K562 (cell line): ENCODE data around the gene LOC101059915.

Source experiments
- ATAC-seq: fragments of 200-7000 bp; cut with Tn5 transposase; 3 replicates; pipeline ENCODE4 v1.9.1; 2020; ENCODE audit warnings: moderate library complexity
- BruUV-seq: library from RNA; stranded (reverse); fragments of 400-500 nt; replicated peaks from 2 replicates; lab custom pipeline; 2021; lab: Mats Ljungman, UMichigan
- CTCF ChIA-PET: fragments of 300-600 bp; formaldehyde crosslinking; extraction: SDS; loops from one replicate; lab custom pipeline; 2021; ENCODE audit warnings: low intra/inter-chr PET ratio; lab: Yijun Ruan, JAX
- POLR2A ChIA-PET: fragments of 300-600, 350-650 bp; sonication (Branson Sonifier 250); formaldehyde crosslinking; extraction: SDS; loops from one replicate; lab custom pipeline; 2021; ENCODE audit warnings: antibody characterized with exemption, inconsistent platforms; lab: Yijun Ruan, JAX
- DNase-seq, 4 experiments: peaks; one replicate each; pipeline versions ENCODE4 v3.0.0 to v3.0.0-alpha.2; 2011 to 2018; ENCODE audit warnings: low spot score in 3 of 4, mixed read lengths in 3 of 4; ENCODE audit errors: extremely low read depth in 1 of 4
- FAIRE-seq: peaks from 2 replicates; lab custom pipeline; 2011; peaks lifted over from hg19 to GRCh38; lab: Jason Lieb, UNC
- H2AFZ ChIP-seq: 2 replicates; pipeline ENCODE4 v1.6.0; 2011; ENCODE audit warnings: low read depth, low read length, control low read depth, inconsistent platforms
- H3K27ac ChIP-seq: fragments of 200-600 bp; 3 replicates; pipeline ENCODE4 v1.8.0; 2011; ENCODE audit warnings: low read depth, mild to moderate bottlenecking, control low read depth, inconsistent platforms, low read length, moderate library complexity, mixed read lengths; ENCODE audit errors: extremely low read depth
- H3K27me3 ChIP-seq, 2 experiments: fragments of 300-600 bp in 1 of 2; 2 replicates in 1 of 2; 3 replicates in 1 of 2; pipeline versions ENCODE4 v1.6.0 to v1.8.0; 2011; ENCODE audit warnings: inconsistent platforms in 2 of 2, low read length in 2 of 2, mild to moderate bottlenecking in 1 of 2, mixed read lengths in 1 of 2, moderate library complexity in 1 of 2; ENCODE audit not compliant: control insufficient read depth in 2 of 2, insufficient read depth in 2 of 2
- H3K36me3 ChIP-seq: fragments of 300-600 bp; 3 replicates; pipeline ENCODE4 v1.8.0; 2011; ENCODE audit warnings: mild to moderate bottlenecking, low read length, inconsistent platforms; ENCODE audit not compliant: control insufficient read depth, insufficient read depth
- H3K4me1 ChIP-seq, 2 experiments: fragments of 200-600 bp in 1 of 2; replicated peaks in 1 of 2; 2 replicates in 1 of 2; 3 replicates in 1 of 2; pipeline versions ENCODE4 v1.5.1 to v1.8.0; 2011; ENCODE audit warnings: inconsistent platforms in 2 of 2, low read length in 2 of 2, mild to moderate bottlenecking in 1 of 2, mixed read lengths in 1 of 2, moderate library complexity in 1 of 2; ENCODE audit not compliant: control insufficient read depth in 2 of 2, insufficient read depth in 2 of 2
- H3K4me2 ChIP-seq: 2 replicates; pipeline ENCODE4 v1.6.1; 2011; ENCODE audit warnings: low read length, control low read depth, inconsistent platforms, mixed read lengths; ENCODE audit not compliant: insufficient read depth
- H3K4me3 ChIP-seq: fragments of 200-600 bp; sonication (generic), shearing (Covaris generic); 2 replicates; pipeline ENCODE4 v1.5.1; 2016; ENCODE audit warnings: control low read depth, inconsistent platforms
- H3K79me2 ChIP-seq: fragments of 200-600 bp; 3 replicates; pipeline ENCODE4 v1.8.0; 2011; ENCODE audit warnings: low read length, inconsistent platforms; ENCODE audit not compliant: control insufficient read depth, insufficient read depth
- H3K9ac ChIP-seq, 2 experiments: 2 replicates each; pipeline versions ENCODE4 v1.6.0 to v1.6.1; 2011; ENCODE audit warnings: low read depth in 2 of 2, low read length in 2 of 2, control low read depth in 1 of 2, inconsistent platforms in 1 of 2, mild to moderate bottlenecking in 1 of 2, mixed read lengths in 1 of 2; ENCODE audit not compliant: insufficient read depth in 1 of 2
- H3K9me1 ChIP-seq: one replicate; pipeline ENCODE4 v1.6.0; 2011; ENCODE audit warnings: inconsistent platforms, mild to moderate bottlenecking, low read length, moderate library complexity; ENCODE audit not compliant: control insufficient read depth, insufficient read depth
- H3K9me3 ChIP-seq: replicated peaks from 2 replicates; pipeline ENCODE4 v1.5.1; 2011; ENCODE audit warnings: low read depth, low read length, inconsistent platforms; ENCODE audit not compliant: control insufficient read depth, insufficient read depth
- H4K20me1 ChIP-seq: replicated peaks from 2 replicates; pipeline ENCODE4 v1.6.1; 2011; ENCODE audit warnings: low read length, inconsistent platforms, mixed read lengths; ENCODE audit not compliant: control insufficient read depth, insufficient read depth
- NCOR1 ChIP-seq: fragments of 450-650 bp; IDR thresholded peaks from 2 replicates; pipeline ENCODE4 v1.6.1; 2016; ENCODE audit warnings: mild to moderate bottlenecking, moderate library complexity
- PCBP1 ChIP-seq: fragments of 200-400 bp; formaldehyde crosslinking; IDR thresholded peaks from 2 replicates; pipeline ENCODE4 v1.6.1; 2018; ENCODE audit warnings: mild to moderate bottlenecking, low read depth, low read length; ENCODE audit not compliant: poor library complexity, severe bottlenecking
- POLR3A ChIP-seq: IDR thresholded peaks from 2 replicates; pipeline ENCODE4 v1.6.1; 2011; ENCODE audit warnings: borderline replicate concordance, mild to moderate bottlenecking, moderate library complexity; ENCODE audit not compliant: insufficient read length, insufficient read depth; ENCODE audit errors: extremely low read depth
- TEAD1 ChIP-seq, 2 experiments: fragments of 450-650 bp in 1 of 2; sonication (generic) in 1 of 2; formaldehyde crosslinking; IDR thresholded peaks; 2 replicates each; pipeline versions ENCODE4 v1.4.0 to v1.8.0; 2020 to 2022; ENCODE audit warnings: mild to moderate bottlenecking in 2 of 2, missing genetic modification reagents in 1 of 2
- U2AF1 ChIP-seq: fragments of 200-400 bp; formaldehyde crosslinking; optimal IDR thresholded peaks from 2 replicates; pipeline ENCODE3; 2017; ENCODE audit warnings: mild to moderate bottlenecking, low read depth, low read length, moderate library complexity
- ZBTB17 ChIP-seq: fragments of 450-650 bp; formaldehyde crosslinking; IDR thresholded peaks from 2 replicates; pipeline ENCODE4 v1.4.0; 2020; ENCODE audit warnings: mild to moderate bottlenecking
- ZC3H4 ChIP-seq: sonication (generic); formaldehyde crosslinking; IDR thresholded peaks from 2 replicates; pipeline ENCODE4 v1.9.0; 2021; ENCODE audit warnings: missing genetic modification reagents, borderline replicate concordance
- ZKSCAN1 ChIP-seq: fragments of 150-350 bp; IDR thresholded peaks from 2 replicates; pipeline ENCODE4 v1.6.1; 2016; ENCODE audit warnings: low read depth, low read length
- ZNF12 ChIP-seq: sonication (generic); formaldehyde crosslinking; IDR thresholded peaks from 2 replicates; pipeline ENCODE4 v1.4.0; 2020; ENCODE audit warnings: mild to moderate bottlenecking, missing genetic modification reagents
- ZNF318 ChIP-seq, 2 experiments: fragments of 450-650 bp; IDR thresholded peaks; 2 replicates each; pipeline ENCODE4 v1.6.1; 2016; ENCODE audit warnings: mild to moderate bottlenecking in 2 of 2, borderline replicate concordance in 1 of 2, low read depth in 1 of 2, moderate library complexity in 1 of 2
- ZNF785 ChIP-seq: fragments of 250-450 bp; sonication (Bioruptor Pico); IDR thresholded peaks from 2 replicates; pipeline ENCODE4 v1.4.0; 2020; ENCODE audit warnings: mild to moderate bottlenecking
- ZZZ3 ChIP-seq: fragments of 450-650 bp; IDR thresholded peaks from 2 replicates; pipeline ENCODE4 v1.6.1; 2016; ENCODE audit warnings: antibody characterized with exemption, mild to moderate bottlenecking, moderate library complexity
- WGBS: fragments of 100-300 bp; shearing (Covaris generic); methylation state at CpG from one replicate; pipeline ENCODE4 v1.1.6; 2016; ENCODE audit warnings: low coverage, mixed read lengths; ENCODE audit not compliant: insufficient coverage; ENCODE audit errors: missing lambda C conversion rate; 5-methylcytosine and 5-hydroxymethylcytosine counted together
- in situ Hi-C: fragments of 300-500 bp; cut with MboI; formaldehyde crosslinking; loops from 4 replicates; pipeline ENCODE4 v1.15.0; 2018; ENCODE audit warnings: inconsistent platforms, mixed read lengths
- intact Hi-C: fragments of 100-400 bp; cut with micrococcal nuclease; formaldehyde crosslinking; loops from 2 replicates; pipeline ENCODE4 v1.14.2; 2022
- TF ChIP-seq, protein P1 (sequence below): sonication (generic); formaldehyde crosslinking; IDR thresholded peaks from 2 replicates; pipeline ENCODE4 v1.8.1; 2023; ENCODE audit warnings: mild to moderate bottlenecking, missing genetic modification reagents, moderate library complexity

The LOC101059915 gene

GRCh38 chrX:71640002-71640401 is 27.3 kb upstream of the LOC101059915 start:
- Histone ChIP-seq H3K4me1 (no peaks in the 10 kb centered on the region; a peak in 2 of 5 replicates), H3K36me3 (no peaks in the 10 kb centered on the region), H3K27ac (no peak overlapping the region), H3K9ac (no peak overlapping the region), H4K20me1 (no peaks in the 10 kb centered on the region), H3K4me2 (no peak overlapping the region), H3K79me2 (no peaks in the 10 kb centered on the region), H3K4me3 (no peak overlapping the region), H3K9me1 (no peaks in the 10 kb centered on the region), H3K27me3 (no peaks in the 10 kb centered on the region), H3K9me3 (no peaks in the 10 kb centered on the region), H2AFZ (no peak overlapping the region)
- ATAC-seq (no peak), DNase-seq (no peak), FAIRE-seq (no peak)
- no TSS peak for BruUV-seq
- ChIA-PET POLR2A (no interaction called here), CTCF (no interaction called here)
- in situ Hi-C loops = no loop called here
- 7% methylated on average over 4 of the region's 4 CpGs for WGBS
- intact Hi-C loops = loop anchor here (10.0 kb wide), 1 partner anchor 665 kb away; no protein-coding TSS in a partner anchor
- TF ChIP-seq, protein P1, sequence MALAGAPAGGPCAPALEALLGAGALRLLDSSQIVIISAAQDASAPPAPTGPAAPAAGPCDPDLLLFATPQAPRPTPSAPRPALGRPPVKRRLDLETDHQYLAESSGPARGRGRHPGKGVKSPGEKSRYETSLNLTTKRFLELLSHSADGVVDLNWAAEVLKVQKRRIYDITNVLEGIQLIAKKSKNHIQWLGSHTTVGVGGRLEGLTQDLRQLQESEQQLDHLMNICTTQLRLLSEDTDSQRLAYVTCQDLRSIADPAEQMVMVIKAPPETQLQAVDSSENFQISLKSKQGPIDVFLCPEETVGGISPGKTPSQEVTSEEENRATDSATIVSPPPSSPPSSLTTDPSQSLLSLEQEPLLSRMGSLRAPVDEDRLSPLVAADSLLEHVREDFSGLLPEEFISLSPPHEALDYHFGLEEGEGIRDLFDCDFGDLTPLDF = no peak
- TF ChIP-seq U2AF1 = no peak
- TF ChIP-seq PCBP1 = no peak
- TF ChIP-seq ZNF785 = no peak
- TF ChIP-seq TEAD1 (CRISPR knock-in tag; IDR thresholded peaks at IDR 0.05) = no peak
- no peak for TF ChIP-seq ZKSCAN1
- no peak for TF ChIP-seq ZC3H4 (CRISPR knock-in tag)
- no peak for TF ChIP-seq ZBTB17
- TF ChIP-seq POLR3A = no peak
- no peak for TF ChIP-seq ZNF318 (IDR thresholded peaks at IDR 0.05; ENCODE audit: borderline replicate concordance in 1 of 2, low read depth in 1 of 2)
- TF ChIP-seq ZZZ3 = no peak
- TF ChIP-seq ZNF12 = no peak
- no peak for TF ChIP-seq NCOR1
